TTC549 (cell line): ENCODE results near the gene MRPS34.

Experiments used
- FAIRE-seq: peaks from 2 replicates; lab custom pipeline; 2012; peaks lifted over from hg19 to GRCh38; lab: Jason Lieb, UNC

The MRPS34 gene

GRCh38 chr16:1781254-1781653 lies 8.3 kb upstream of the MRPS34 start:
- FAIRE-seq, result no peak

- no peak for FAIRE-seq
These were observed 7.7 kb upstream of the MRPS34 start for GRCh38 chr16:1780677-1781072.

GRCh38 chr16:1779741-1780676 lies 7.1 kb upstream of the MRPS34 start:
- no peak for FAIRE-seq

- FAIRE-seq, result no peak
These were observed 6.3 kb upstream of the MRPS34 start for GRCh38 chr16:1779234-1779701.

DNA sequence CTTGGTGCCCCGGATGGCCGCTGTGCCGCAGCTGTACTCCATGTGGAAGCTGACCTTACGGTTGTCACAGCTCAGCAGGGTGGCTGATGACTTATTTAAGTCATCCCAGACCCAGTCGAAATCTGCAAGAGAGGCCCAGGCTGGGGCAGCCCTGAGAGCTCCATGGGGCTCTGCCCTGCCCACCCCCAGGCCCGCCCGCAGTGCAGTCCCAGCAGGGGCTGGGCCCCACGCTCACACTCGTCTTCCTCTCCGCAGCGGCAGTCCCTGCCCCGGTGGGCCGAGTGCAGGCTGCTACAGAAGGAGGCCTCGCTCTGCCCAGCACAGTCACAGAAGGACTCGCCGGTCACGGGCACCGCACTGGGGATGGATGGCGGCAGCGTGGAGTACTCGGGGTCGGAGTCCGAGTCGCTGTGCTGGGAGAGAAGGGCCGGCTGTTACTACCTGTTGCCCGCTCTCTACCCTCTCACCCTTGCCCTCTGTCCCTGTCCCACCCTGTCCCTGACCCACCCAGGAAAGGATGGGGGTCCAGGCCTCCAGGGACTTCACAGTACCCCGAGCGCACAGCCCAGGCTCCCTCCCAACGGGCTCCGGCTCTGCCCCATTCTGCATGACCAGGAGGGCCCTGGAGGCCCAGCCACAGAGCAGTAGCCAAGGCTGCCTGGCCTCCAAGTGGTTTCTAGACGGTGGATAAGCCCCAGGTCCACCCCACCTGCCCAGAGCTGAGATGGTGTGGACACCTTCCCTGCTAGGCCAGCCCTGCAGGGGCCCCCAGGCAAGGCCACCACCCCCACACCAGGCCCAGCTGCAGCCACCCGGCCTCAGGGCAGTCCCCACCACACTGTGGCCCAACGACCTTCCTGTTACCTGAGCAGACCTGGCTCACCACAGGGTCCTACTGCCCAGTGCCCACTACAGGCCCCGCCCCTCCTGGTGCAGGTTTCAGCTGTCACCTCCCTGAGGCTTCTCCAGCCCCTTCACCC lies 5.6 kb upstream of the MRPS34 start:
- FAIRE-seq, result no peak

GRCh38 chr16:1777375-1778199 lies 4.7 kb upstream of the MRPS34 start:
- FAIRE-seq, result no peak

- no peak for FAIRE-seq
These were observed 4.0 kb upstream of the MRPS34 start for GRCh38 chr16:1776991-1777374.

DNA sequence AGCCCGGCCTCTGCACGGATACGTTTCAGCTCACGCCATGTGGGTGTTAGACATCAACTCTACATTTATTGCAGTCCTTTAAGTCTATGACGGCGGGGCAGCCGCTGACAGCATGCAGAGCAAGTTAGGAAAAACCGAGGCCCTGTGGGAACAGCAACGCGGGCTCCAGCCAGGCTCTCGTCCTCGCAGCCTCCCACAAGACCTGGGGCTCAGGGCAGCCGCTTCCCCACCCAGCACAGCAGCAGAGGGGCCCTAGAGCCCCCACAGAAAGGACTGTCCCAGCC lies 3.7 kb upstream of the MRPS34 start:
- no peak for FAIRE-seq

GRCh38 chr16:1775846-1776671 lies 3.1 kb upstream of the MRPS34 start:
- FAIRE-seq, result no peak

GRCh38 chr16:1775006-1775845 lies 2.3 kb upstream of the MRPS34 start:
- no peak for FAIRE-seq

- FAIRE-seq, result no peak
These were observed 1.5 kb upstream of the MRPS34 start for GRCh38 chr16:1774448-1774780.

- FAIRE-seq, result no peak
These were observed 941 bp upstream of the MRPS34 start for GRCh38 chr16:1773703-1774447.

DNA sequence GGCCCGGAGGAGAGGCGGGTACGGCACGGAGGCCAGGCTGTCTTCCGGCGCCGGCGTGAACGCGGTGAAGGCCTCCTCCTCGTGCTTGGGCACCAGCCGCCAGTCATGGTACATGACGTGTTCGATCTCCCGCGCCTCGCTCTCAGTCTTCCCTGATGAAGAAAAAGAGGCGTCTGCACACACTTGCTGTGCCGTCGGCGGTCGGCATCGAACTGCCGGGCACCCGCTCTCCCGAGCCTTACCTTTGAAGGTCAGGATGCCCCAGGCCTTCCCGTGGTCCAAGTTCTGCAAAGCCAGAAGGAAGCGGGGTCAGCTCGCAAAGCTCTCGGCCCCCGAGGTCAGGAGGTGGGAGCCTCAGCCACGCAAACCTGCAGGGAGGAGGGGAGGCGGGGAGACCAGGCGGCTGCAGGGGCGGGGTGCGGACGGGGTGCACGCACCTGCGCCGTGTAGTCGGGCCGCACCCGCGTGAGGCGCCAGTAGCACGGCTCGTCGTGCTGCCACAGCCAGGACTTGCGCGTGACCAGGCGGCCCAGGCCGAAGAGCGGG lies 499 bp downstream of the MRPS34 start, which contains the start of gene EME2:
Gene EME2, plus strand, starts transcription at position 449 of the 546 bp plus-strand sequence. CDS start 418 bp downstream, outside the sequence.
- FAIRE-seq, result no peak

DNA sequence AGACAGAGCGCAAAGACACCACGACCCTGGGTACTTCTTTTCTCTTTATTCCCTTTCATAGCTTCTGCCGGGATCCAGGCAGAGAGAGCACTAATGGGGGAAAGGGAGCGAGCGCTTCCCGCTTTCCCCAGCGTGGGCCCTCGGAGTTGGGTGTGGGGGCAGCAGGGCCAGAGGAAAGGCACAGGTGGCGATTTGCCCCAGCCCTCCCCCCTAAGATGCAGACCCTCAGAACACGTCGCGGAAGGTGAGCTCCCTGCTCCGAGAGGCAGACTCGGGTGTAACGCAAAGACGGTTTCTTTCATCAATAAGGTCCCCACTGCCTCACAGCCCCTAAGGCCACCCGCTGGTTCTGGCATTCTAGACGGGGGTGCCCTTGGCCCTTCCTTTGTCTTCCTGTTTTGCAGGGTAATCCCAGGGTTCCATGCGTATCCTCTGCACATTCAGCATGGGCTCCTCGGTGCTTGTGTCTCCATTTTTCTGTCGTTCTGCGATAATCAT lies 1.0 kb downstream of the MRPS34 start:
- no peak for FAIRE-seq

- no peak for FAIRE-seq
These were observed 1.6 kb downstream of the MRPS34 start, which contains the start of gene NME3 for GRCh38 chr16:1771188-1771863. NME3 (minus strand) TSS chr16:1771543; CDS start chr16:1771534, 9 bp downstream.

- no peak for FAIRE-seq
These were observed 2.4 kb downstream of the MRPS34 start for GRCh38 chr16:1770328-1771187.
